HCT116 (cell line): ENCODE measurements around the gene CBFA2T3.

ENCODE experiments used
- EZH2phosphoT487 ChIP-seq: fragments of 200-600 bp; IDR thresholded peaks from 2 replicates; pipeline ENCODE4 v1.6.1; 2018; ENCODE audit warnings: antibody characterized with exemption, borderline replicate concordance
- TF ChIP-seq, protein P1 (sequence below), 3 experiments: fragments of 200-600 bp in 1 of 3; sonication (generic) in 1 of 3; IDR thresholded peaks in 2 of 3; conservative IDR thresholded peaks in 1 of 3; 2 replicates each; pipeline ENCODE4 v1.5.1; 2012 to 2017; ENCODE audit warnings: low read depth in 2 of 3, low read length in 2 of 3, antibody characterized with exemption in 1 of 3, borderline replicate concordance in 1 of 3, control low read depth in 1 of 3, mild to moderate bottlenecking in 1 of 3, mixed read lengths in 1 of 3, mixed run types in 1 of 3, moderate library complexity in 1 of 3; ENCODE audit not compliant: insufficient read depth in 1 of 3

- no peak for TF ChIP-seq EZH2phosphoT487
- TF ChIP-seq, protein P1, sequence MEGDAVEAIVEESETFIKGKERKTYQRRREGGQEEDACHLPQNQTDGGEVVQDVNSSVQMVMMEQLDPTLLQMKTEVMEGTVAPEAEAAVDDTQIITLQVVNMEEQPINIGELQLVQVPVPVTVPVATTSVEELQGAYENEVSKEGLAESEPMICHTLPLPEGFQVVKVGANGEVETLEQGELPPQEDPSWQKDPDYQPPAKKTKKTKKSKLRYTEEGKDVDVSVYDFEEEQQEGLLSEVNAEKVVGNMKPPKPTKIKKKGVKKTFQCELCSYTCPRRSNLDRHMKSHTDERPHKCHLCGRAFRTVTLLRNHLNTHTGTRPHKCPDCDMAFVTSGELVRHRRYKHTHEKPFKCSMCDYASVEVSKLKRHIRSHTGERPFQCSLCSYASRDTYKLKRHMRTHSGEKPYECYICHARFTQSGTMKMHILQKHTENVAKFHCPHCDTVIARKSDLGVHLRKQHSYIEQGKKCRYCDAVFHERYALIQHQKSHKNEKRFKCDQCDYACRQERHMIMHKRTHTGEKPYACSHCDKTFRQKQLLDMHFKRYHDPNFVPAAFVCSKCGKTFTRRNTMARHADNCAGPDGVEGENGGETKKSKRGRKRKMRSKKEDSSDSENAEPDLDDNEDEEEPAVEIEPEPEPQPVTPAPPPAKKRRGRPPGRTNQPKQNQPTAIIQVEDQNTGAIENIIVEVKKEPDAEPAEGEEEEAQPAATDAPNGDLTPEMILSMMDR (IDR thresholded peaks at IDR 0.05 in 2 of 3, conservative IDR thresholded peaks at IDR 0.05 in 1 of 3; ENCODE audit: borderline replicate concordance in 1 of 3, insufficient read depth in 1 of 3, low read depth in 2 of 3, low read length in 2 of 3), result no peak
Measured at GRCh38 chr16:88893127-88893968, 83.7 kb downstream of the CBFA2T3 start.
